Measurements from ENCODE around the gene ACSS1. TPM values are rescaled to one million over a fixed set of nuclear protein-coding genes. Genes with fewer than 3 reads are reported as not detected.

Gene ACSS1
- total RNA-seq: 32.0 and 34.5 TPM in 2 replicates

DNA sequence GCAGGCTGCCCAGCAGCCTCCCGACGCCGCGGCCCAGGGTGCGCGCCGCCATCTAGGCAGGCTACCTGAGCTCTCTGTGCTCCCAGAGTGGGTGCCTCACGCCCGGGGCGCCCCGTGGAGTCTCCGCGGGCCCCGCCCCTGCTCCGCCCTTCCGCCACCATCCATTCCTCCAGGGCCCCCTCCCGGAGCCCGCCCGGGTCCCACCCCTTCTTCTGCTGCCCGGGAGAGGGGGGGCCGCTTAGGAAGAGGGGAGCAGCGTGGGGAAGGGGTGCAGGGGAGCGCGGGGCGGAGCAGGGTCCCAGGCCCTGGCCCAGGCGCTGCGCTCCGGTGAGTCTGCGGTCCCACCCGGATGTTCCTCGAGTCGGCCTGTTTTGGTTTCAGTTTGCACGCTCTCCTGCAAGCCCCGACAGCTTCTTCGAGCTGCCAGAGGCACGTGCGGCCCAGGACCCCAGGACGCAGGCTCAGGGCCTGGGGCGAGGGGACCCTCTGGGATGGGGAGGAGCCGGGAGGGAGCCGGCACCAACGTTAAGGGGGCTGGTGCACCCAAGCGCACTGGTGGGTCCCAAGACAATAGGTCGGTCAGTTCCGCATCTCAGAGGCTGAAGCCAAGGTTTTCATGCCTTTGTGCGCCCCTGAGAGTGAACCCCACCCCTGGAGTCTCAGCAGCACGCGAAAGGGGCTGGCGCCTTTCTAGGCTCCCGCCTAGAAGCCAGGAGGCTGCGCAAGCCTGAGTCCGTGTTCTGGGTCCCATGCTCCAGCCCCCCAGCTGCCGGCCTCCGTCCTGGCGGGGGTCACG is at the start of gene ACSS1:
TSS of gene ACSS1 (minus strand) at position 89 of the 796 bp plus-strand sequence. CDS start at position 52, 37 bp downstream.
- intact Hi-C loops (cut with micrococcal nuclease): loop anchor here (1.0 to 5.0 kb wide), 4 partner anchors 66 to 349 kb away; partner anchors contain the start of genes APMAP, GINS1 and PYGB

DNA sequence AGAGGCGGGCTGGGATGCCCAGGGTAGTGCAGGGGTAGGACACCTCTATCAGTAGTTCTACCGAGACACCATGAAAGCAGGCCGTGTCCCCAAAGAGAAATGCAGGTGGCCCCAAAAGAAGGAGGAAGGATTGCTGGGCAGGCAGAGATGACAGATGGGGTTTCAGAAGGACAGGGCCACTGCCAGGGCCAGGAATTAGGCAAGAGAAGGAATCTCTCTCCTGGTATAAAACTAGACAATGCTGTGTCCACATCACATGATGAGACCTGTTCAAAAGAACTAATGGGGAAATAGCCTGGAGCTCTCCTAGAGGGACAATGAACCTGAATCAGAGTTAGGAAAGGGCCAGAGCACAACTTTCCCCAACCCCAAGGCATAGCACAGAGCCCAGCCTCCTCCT is 45.6 kb upstream of the ACSS1 start:
- intact Hi-C loops (cut with micrococcal nuclease): no loop called here

DNA sequence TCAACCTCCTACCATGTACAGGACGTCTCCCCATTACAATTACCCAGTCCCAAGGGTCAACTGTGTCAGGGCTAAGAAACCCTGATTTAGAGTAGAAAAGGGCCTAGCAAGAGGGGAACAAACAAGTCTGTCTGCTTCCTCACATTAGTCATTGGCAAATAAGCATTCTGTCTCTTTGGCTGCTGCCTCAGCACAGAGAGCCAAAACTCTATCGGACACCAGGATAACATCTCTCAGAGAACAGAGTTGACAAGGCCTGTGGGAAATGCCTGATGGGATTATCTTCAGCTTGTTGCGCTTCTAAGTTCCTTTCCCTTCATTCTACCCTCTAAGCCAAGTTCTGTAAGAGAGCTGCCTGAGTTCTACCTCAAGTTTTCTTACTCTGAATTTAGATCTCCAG is 43.0 kb upstream of the ACSS1 start:
- intact Hi-C loops (cut with micrococcal nuclease): no loop called here

DNA sequence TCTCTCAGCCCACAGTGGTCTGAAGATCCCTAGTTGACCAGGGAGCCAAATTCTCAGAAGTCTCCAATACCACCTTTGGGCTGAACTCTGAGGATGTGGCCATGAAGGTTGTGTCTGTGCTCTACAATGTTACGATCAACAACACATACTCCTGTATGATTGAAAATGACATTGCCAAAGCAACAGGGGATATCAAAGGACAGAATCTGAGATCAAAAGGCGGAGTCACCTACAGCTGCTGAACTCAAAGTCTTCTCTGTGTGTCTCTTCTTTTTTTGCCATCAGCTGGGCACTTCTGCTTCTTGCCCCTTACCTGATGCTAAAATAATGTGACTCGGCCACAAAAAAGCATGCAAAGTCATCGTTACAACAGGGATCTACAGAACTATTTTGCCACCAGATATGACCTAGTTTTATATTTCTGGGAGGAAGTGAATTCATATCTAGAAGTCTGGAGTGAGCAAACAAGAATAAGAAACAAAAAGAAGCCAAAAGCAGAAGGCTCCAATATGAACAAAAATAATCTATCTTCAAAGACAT is 41.7 kb upstream of the ACSS1 start:
- intact Hi-C loops (cut with micrococcal nuclease): no loop called here

DNA sequence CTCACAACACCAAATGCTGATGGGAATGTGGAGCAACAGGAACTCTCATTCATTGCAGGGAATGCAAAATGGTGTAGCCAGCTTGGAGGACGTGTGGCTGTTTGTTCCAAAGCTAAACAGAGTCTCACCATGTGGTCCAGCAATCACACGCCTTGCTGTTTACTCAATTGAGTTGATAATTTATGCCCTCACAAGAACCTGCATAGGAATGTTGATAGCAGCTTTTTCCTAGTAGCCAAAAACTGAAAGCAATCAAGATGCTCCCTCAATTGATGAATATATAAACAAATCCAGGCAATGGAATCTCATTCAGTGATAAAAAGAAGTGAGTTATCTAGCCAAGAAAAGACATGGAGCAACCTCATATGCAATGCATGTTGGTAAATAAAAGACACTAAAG is 39.6 kb upstream of the ACSS1 start:
- intact Hi-C loops (cut with micrococcal nuclease): no loop called here

DNA sequence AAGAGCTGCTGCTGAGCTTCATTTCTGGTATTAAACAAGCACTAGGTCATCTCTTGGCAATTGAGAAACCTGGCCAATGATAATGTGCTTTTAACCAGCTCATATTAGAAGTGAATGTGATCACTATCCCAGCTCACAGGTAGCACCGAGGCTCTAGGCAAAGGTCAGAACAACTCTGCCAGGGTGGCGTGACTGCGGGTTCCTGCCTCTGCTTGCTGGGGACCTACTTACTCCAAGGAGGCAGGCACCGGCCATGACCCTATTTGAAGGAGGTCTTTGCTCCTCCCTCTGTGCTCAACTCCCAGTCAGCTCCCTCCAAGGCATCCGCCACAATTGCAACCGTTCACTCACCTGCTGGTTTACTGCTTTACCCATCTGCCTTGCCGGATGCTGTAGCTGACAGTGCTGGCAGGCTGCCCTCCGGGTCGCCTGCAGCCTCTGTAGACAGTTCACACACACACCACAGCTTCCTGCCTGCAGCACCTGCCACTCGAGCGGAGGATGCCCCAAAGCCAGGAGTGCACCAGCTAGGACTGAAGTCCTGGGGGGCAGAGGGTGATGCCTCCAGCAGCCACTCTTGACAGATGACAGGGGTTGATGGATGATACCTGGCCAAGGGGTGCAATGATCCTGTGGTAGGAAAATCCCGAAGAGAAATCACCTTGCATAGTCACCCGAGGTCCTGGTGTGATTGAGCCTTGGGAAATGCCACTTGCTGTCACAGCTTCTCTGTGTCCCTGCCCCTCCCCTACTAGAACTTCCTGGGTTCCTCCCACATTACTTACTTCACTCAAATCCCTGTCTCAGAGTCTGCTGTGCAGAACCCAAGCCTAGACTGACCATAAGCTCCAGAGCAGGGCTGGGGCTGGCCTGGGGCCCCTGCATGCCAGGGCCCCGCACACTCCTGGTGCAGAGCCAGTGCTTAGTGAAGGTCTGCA is 32.8 kb upstream of the ACSS1 start:
- intact Hi-C loops (cut with micrococcal nuclease): no loop called here

DNA sequence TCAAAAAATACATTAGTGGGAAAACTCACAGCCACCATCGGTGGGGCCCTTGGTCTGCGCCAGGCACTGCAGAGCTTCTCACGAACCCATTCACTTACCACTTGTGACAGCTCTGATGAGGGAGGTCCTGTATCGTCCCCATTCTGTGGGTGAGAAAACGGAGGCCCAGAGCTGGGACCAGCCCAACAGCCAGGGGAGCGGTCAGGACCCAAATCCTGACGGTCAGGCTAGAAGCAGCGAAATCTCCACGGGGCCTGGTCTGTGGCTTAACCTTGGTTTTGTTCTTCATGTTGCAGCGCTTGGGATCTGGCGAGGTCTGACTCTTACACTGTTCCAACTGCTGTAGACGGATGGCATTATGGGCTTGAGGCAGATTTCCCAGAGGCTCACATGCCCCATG is 31.7 kb upstream of the ACSS1 start:
- intact Hi-C loops (cut with micrococcal nuclease): no loop called here

DNA sequence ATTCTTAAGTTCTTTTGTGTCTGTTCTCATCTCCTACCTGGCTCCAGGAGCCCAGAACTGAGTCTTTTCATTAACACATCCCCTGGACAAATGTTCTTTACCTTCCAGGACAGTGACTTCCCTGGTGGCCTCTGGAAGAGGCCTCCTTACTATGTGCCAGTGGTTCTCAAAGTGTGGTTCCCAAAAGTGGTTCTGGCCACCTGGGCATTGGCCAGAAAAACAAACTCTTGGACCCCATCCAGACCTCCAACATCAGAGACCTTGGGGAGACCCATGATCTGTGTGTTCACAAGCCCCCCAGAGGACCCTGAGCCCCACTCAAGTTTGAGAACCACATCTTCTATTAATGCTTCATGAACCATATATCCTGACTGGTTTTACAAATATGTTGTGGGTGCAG is 31.2 kb upstream of the ACSS1 start:
- intact Hi-C loops (cut with micrococcal nuclease): no loop called here

DNA sequence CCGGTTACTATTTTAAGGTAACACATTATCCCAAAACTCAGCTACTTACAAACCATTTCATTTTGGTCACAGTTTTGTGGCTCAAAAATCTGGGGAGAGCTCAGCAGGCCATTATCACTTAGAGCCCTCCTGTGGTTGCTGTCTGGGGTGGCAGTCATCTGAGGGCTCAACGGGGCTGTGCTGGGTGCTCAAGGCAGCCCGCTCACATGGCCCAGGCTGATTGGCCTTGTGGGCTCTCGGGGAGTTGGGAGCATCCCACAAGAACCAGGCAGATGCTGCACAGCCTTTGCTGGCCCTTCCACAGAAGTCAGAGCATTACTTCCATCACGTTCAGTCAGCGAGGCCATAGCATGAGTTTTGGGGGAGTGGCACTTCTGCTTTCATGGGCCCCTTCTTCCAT is 30.3 kb upstream of the ACSS1 start:
- intact Hi-C loops (cut with micrococcal nuclease): no loop called here

DNA sequence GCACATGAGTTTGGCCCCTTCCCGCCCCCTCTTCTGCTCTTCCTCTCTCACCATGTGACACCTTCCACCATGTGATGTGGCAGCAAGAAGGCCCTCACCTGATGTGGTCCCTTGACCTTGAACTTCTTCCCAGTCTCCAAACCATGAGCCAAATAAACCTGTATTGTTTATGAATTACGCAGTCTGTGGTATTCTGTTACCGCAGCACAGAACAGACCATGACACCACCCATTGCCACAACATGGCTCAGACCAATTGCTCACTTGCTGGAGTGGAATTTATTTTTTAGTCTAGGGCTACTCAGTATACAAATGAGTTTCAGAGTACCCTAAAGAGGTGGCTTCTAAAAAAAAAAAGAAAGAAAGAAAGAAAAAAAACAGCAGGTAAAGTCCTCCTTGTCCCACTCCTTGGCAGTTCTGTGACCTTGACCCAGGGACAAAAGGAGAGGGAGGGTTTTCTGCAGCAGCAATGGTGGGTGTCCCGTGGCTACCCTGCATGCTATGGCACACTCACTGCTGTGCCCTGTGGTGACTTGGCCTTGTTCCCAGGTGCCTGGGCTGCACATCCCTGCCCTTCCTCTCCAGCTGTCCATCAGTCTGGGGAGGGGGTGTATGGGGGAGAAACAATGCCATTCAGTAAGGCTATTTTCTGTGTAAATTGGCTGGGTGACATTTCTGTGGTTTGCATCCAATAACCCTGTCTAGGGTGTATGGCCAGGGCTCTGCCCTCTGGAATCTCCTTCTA is 29.4 kb upstream of the ACSS1 start:
- intact Hi-C loops (cut with micrococcal nuclease): no loop called here

DNA sequence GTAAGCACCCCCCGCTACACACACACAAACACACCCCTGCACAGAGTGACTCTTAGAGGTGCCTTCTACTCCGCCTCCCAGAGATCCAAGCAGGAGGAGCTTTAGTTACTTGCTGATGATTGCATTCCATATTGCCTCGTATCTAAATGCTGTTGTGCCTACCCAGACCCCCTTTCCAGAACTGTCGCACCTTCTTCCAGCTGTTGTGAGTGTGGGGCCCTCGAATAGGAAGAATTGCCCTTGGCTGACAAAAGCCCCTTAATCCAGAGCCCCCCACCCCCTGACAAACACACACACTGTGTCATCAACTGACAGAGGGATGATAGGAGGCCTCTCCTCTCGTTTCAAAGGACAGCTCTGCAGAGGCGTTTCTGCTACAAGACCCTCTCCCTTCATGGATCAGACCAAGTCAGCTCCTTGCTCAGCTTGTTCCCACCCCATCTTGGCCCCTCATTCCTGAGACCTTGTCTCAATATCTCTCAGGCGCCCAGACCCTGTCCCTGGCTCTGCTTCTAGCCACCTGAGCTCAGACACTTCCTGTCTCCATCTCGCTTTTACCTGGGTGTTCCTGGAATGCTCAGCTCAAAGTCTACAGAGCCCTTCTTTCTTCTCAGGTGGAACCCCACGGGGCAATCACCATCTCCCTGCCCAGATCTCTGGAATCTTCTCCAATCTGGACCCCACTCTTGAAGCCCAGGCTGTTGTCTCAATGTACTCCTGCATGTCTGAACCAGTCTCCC is 28.0 kb upstream of the ACSS1 start:
- intact Hi-C loops (cut with micrococcal nuclease): no loop called here

DNA sequence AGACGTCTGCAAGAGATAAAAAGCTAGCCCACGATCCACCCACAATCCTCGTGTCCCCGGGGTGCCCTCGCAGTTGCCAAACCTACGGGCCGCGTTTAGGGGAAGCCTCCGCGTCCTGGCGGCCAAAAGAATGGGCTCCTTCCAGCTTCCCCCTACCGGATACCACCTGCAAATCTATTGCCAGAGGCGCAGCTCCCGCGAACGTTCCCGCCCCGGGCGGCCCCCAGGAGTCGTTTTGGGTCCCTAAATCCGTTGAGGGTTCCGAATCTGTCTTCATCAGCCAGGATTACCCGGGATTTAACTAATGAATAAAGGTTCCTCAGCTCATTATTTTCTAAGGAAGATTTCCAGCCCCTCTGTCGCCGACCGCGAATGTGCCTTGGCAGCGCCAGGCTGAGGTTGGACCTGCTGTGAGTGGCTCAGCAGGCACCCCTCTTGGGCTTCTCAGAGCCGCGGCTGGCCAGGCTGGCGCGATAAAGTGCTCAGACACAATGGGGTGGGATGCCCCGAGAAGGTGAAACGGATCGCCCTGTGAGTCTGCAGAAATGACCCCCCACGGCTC is 26.8 kb upstream of the ACSS1 start:
- intact Hi-C loops (cut with micrococcal nuclease): loop anchor here (1.0 kb wide), 1 partner anchor 95 kb away; no protein-coding TSS in a partner anchor

DNA sequence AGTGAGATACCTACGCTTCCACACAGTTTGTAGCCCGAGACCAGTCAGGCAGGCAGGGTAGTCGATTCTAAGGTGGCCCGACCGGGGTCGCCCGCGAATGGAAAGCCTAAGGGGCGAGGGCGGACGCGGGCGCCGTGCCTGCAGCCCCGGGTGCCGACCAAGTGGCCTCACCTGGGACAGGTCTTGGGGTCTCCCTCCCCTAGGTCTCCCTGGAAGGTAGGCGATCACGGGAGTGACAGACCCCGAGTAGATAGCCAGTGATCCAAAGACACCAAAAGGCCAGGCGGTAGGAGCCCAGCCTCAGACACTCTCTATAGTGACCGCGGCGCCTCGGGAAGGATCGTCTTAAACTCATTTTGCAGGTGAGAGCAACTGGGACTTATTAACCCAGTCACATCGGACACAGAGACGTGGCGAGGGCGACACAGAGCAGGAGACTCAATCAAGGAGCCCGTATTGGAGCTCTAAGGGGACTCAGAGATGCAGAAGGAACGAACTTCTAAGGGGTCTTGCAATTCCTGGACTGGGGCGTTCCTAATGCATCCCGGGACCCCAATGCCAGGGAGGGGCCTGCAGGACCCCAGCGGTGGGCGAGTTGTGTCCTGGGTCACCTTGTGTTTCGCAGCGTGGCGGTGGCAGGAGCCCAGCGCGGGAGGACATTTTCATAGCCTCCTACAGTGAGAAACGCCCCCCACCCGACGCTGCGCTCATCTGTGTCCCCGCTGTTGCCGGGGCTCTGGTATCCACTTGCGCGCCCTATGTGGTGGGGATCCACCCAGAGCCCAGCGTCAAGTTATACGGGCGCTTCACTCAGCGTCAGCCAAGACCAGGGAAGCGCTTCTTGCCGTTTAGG is 26.1 kb upstream of the ACSS1 start:
- intact Hi-C loops (cut with micrococcal nuclease): loop anchor here (1.0 kb wide), 1 partner anchor 95 kb away; no protein-coding TSS in a partner anchor

DNA sequence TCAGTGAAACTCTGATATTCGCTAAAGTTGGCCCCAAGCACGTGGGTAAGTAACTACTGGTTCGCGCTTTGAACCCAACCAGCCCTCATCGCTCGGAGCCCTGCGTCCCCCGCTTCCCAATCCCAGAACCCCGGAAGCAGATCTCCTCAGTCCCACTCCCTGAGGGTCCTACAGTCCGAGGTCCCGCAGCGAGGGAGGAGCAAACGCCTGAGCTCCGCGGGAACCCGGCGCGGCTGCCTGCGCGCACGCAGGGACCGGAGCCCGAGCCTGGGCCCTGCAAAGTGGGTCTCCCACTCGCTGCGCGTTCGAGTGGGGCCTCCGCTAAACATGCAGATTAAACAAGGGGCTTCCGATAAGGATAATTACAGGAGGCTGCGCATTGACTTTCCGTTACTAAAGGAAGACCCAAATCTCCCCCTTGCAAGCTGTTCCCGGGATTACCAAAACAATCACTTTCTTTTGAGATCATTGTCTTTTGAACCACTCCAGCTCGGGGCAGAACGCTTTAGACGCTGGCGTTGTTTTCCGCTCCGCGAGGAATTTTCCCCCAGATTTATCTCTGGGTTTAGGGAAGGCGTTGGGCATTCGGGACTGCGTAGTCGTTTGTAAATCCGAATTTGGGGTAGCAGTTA is 25.3 kb upstream of the ACSS1 start:
- intact Hi-C loops (cut with micrococcal nuclease): no loop called here

DNA sequence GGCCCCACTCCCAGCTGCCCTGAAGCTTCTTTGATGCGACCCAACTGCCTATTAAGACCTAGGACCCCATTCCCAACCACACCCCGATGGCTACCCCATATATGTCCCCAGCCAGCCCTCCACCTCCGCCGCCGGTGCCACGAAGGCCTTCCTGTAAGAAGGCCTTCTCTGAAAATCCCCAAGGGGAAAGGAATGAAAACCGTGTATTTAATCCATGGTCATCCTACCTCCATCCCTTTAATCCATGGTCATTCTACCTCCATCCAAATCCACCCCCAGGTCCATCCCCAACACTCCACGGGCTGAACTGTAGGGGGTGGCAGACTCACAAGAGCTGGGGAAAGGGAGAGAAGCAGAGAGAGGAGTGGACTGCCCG is 24.5 kb upstream of the ACSS1 start:
- intact Hi-C loops (cut with micrococcal nuclease): no loop called here

DNA sequence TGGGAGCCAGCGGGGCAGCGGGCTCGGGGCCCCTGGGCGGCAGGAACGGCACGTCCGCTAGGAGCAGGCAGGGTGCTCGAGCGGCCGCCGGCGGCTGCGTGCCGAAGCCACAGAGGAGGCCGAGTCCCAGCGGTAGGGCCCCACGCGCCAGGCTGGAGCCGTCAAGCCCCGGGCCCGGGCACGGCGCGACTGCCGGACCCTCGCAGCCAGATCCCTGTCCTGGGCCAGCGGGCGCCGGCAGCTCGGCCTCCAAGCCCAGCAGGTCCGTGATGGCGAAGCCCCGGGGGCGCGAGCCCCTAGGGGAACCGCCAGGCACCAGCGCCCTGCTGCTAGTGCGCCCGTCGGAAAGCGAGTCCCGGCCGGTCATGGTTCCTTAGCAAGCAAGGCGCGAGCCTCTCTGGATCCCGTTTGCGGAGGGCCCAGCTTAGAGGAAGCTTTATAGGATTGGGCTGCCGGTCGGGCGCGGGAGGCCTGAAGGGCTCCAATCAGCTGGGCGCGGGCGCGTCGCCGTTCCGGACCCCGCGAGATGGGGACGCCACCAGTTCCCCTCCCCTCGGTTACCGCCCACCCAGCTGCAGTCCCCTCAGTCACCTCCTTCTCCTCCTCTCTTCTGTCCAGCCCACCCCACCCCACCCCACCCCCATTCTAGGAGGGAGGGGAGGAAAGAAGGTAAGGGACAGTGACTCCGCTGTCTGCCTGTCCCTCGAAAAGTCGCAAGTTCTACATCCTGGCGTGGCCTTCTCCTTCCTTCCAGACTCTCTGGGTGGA is 24.0 kb upstream of the ACSS1 start, which contains the start of gene VSX1:
TSS of gene VSX1 (minus strand) at position 412 of the 768 bp plus-strand sequence. CDS start at position 367, 45 bp downstream.
- intact Hi-C loops (cut with micrococcal nuclease): no loop called here

DNA sequence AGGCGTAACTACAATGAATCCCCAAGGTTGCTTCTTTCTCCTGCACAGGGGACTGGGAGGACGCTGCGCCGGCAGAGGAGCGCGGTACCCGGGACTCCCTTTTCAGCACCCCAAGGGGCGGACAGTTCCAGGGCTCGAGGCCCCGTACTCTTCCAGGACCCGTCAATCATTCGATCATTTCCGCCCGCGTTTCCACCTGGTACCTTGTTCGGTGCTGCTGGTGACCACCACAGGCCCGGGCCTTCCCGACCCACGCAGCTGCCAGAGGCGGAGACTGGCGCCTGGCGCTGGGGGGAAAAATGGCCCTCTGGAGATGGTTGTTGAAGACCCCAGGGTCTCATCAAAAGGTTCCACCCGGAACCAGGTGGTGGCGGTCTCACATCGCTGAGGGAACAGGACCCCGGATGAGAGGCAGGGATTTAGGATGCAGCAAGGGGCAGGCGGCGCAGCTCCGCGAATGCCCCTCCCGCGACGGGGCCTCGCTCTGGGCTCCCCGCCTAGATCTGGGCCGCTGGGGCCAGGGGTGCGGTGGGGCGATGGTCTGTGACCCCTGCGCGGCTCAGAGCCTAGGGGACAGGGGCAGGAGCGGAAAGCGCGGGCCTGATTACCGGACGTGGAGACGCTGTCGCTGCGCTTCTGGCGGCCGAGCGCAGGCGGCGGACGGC is 23.3 kb upstream of the ACSS1 start:
- intact Hi-C loops (cut with micrococcal nuclease): no loop called here

All from T-helper 2 cell treated with Interferon-gamma antibody and Interleukin-4, amounts not matched to agents 100 ng/mL and 5 ng/mL, for 36 hours (primary cell).